Measurements from ENCODE around the gene PHYHD1.

DNA sequence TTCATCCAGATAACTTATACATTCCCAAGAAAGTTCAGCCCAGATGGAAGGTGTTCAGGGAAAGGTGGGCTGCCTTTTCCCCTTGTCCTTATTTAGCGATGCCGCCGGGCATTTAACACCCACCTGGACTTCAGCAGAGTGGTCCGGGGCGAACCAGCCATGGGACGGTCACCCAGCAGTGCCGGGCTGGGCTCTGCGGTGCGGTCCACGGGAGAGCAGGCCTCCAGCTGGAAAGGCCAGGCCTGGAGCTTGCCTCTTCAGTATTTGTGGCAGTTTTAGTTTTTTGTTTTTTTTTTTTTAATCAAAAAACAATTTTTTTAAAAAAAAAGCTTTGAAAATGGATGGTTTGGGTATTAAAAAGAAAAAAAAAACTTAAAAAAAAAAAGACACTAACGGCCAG is 4.0 kb upstream of the PHYHD1 start:
- TF ChIP-seq, protein P1, sequence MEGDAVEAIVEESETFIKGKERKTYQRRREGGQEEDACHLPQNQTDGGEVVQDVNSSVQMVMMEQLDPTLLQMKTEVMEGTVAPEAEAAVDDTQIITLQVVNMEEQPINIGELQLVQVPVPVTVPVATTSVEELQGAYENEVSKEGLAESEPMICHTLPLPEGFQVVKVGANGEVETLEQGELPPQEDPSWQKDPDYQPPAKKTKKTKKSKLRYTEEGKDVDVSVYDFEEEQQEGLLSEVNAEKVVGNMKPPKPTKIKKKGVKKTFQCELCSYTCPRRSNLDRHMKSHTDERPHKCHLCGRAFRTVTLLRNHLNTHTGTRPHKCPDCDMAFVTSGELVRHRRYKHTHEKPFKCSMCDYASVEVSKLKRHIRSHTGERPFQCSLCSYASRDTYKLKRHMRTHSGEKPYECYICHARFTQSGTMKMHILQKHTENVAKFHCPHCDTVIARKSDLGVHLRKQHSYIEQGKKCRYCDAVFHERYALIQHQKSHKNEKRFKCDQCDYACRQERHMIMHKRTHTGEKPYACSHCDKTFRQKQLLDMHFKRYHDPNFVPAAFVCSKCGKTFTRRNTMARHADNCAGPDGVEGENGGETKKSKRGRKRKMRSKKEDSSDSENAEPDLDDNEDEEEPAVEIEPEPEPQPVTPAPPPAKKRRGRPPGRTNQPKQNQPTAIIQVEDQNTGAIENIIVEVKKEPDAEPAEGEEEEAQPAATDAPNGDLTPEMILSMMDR (IDR thresholded peaks at IDR 0.05) = no peak
- TF ChIP-seq ZFX (IDR thresholded peaks at IDR 0.05; ENCODE audit: borderline replicate concordance) = no peak

Measured in 22Rv1 (cell line).